ENCODE data around the gene ADAMTSL4. TPM values are rescaled to one million over a fixed set of nuclear protein-coding genes. Genes with fewer than 3 reads are reported as not detected.

ADAMTSL4 gene
- total RNA-seq, 3 donors from 2014 or later (not counting 1 experiment from before 2014, with no cell fraction given), result 1.7 to 2.9 (median 2.9) TPM

DNA sequence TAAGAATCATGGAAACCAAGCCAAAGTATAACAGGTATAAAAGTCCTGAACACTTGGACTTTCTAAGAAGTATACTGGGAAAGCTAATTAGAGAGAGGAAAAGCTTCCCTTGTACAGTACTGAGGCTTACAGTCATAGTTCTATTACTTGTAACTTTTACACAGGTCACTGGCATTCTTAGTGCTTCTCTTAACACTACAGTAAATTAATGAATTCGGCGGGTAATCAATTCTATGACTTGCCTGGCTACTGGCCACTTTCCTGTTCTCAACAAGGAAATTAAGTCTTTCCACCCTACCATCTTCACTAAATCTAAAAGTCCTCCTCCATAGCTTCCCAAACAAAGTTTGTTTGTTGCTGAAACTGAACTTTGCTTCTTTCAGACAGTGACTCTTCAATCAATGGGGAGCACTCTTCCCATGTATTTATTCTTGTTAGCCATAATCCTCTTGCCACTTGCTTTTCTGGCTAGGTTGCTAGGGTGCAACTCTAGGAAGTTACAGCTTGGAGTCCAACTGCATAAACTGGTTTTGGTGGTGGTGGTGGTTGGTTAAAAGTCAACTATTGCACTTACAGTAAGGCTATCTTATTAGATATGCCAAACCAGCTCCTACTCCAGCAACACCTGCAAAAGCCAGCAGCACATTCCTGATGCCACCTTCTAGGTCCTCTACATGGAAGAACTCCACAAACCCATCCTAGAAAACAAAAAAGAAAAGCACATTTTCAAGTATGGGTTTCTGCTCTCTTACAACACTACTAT, 27.8 kb downstream of the ADAMTSL4 start:
- Histone ChIP-seq H3K4me1 (ENCODE audit: control insufficient read depth, insufficient read depth, low read length) (peaks cover 38% of the 10 kb centered on the region), H3K4me3 (ENCODE audit: low read length) (peak overlapping the region; percentile 79), H3K36me3 (ENCODE audit: control insufficient read depth, insufficient read depth, low read length) (peaks cover 62% of the 10 kb centered on the region), H3K27ac (ENCODE audit: low read length) (peak overlapping the region; percentile 100), H3K9me3 (ENCODE audit: control insufficient read depth, insufficient read depth, low read length) (no peaks in the 10 kb centered on the region), H3K27me3 (ENCODE audit: control insufficient read depth, insufficient read depth, low read length) (no peaks in the 10 kb centered on the region)
- Mint-ChIP-seq H3K4me1 (peaks cover 60 to 63% of the 10 kb centered on the region in 2 donors), H3K27ac (peak overlapping the region; percentile 96 to 99), H3K36me3 (peaks cover 33% of the 10 kb centered on the region), H3K9me3 (no peaks in the 10 kb centered on the region), H3K27me3 (ENCODE audit: low read depth in 2 of 2) (no peaks in the 10 kb centered on the region), H3K4me3 (peak overlapping the region; percentile 100)
- TF ChIP-seq, protein P1, sequence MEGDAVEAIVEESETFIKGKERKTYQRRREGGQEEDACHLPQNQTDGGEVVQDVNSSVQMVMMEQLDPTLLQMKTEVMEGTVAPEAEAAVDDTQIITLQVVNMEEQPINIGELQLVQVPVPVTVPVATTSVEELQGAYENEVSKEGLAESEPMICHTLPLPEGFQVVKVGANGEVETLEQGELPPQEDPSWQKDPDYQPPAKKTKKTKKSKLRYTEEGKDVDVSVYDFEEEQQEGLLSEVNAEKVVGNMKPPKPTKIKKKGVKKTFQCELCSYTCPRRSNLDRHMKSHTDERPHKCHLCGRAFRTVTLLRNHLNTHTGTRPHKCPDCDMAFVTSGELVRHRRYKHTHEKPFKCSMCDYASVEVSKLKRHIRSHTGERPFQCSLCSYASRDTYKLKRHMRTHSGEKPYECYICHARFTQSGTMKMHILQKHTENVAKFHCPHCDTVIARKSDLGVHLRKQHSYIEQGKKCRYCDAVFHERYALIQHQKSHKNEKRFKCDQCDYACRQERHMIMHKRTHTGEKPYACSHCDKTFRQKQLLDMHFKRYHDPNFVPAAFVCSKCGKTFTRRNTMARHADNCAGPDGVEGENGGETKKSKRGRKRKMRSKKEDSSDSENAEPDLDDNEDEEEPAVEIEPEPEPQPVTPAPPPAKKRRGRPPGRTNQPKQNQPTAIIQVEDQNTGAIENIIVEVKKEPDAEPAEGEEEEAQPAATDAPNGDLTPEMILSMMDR (IDR thresholded peaks at IDR 0.05), result no peak
- DNase-seq, result peak in 1 of 2 donors; percentile 30
- intact Hi-C loops (cut with micrococcal nuclease), result loop anchor here (2.0 kb wide), 1 partner anchor 44 kb away; no protein-coding TSS in a partner anchor
- ATAC-seq, result no peak
- WGBS (ENCODE audit: insufficient coverage), result 8% methylated on average over 2 of the region's 2 CpGs

DNA sequence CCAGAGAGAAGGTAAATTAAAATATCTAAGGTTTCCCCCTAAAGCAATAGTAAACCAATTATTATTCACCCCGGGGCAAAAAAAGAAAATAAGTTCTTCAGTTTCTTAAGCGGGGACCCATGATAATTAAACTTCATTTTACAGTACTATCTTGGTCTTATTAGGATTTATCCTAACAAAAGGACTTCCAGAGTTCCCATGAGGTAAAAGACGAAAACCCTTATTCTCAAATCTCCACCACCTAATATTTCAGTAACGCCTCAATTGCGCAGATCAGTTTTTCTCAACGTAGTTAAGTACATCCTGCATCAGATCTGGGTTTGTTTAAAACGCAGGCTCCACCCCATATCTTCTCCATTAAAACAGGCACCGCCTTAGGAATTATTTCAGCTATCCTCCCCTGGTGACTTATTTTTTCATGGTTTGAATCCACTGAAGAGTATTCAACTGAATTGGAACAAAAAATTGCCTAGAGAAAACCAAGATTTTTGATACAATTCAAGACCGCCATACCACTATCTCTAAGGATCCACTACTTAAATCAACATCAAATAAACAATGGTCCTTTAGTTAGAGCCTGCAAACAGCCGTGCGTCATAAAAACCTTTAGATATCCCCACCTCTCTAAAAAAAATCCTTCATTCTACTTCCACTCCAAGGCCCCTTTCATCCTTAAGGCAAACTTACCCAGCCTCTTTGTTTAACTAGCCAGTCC, 28.5 kb downstream of the ADAMTSL4 start:
- TF ChIP-seq, protein P1 (IDR thresholded peaks at IDR 0.05), result no peak
- Histone ChIP-seq H3K36me3 (ENCODE audit: control insufficient read depth, insufficient read depth, low read length) (peaks cover 58% of the 10 kb centered on the region), H3K27me3 (ENCODE audit: control insufficient read depth, insufficient read depth, low read length) (no peaks in the 10 kb centered on the region), H3K4me1 (ENCODE audit: control insufficient read depth, insufficient read depth, low read length) (peaks cover 31% of the 10 kb centered on the region), H3K9me3 (ENCODE audit: control insufficient read depth, insufficient read depth, low read length) (no peaks in the 10 kb centered on the region), H3K27ac (ENCODE audit: low read length) (peak overlapping the region; percentile 100), H3K4me3 (ENCODE audit: low read length) (peak overlapping the region; percentile 79)
- peak overlapping the region; percentile 100 for H3K4me3 Mint-ChIP-seq
- H3K27me3 Mint-ChIP-seq (ENCODE audit: low read depth in 2 of 2), result no peaks in the 10 kb centered on the region
- H3K4me1 Mint-ChIP-seq, result peaks cover 60 to 63% of the 10 kb centered on the region in 2 donors
- WGBS (ENCODE audit: insufficient coverage), result under 1% methylated on average over 11 of the region's 11 CpGs
- peak in 1 of 2 donors; percentile 74 for DNase-seq
- no peaks in the 10 kb centered on the region for H3K9me3 Mint-ChIP-seq
- H3K36me3 Mint-ChIP-seq, result peaks cover 33% of the 10 kb centered on the region
- no peak for ATAC-seq
- intact Hi-C loops (cut with micrococcal nuclease), result loop anchor here (2.0 kb wide), 2 partner anchors 43 to 51 kb away; partner anchors contain the start of gene ENSA
- peak overlapping the region; percentile 96 to 99 for H3K27ac Mint-ChIP-seq

DNA sequence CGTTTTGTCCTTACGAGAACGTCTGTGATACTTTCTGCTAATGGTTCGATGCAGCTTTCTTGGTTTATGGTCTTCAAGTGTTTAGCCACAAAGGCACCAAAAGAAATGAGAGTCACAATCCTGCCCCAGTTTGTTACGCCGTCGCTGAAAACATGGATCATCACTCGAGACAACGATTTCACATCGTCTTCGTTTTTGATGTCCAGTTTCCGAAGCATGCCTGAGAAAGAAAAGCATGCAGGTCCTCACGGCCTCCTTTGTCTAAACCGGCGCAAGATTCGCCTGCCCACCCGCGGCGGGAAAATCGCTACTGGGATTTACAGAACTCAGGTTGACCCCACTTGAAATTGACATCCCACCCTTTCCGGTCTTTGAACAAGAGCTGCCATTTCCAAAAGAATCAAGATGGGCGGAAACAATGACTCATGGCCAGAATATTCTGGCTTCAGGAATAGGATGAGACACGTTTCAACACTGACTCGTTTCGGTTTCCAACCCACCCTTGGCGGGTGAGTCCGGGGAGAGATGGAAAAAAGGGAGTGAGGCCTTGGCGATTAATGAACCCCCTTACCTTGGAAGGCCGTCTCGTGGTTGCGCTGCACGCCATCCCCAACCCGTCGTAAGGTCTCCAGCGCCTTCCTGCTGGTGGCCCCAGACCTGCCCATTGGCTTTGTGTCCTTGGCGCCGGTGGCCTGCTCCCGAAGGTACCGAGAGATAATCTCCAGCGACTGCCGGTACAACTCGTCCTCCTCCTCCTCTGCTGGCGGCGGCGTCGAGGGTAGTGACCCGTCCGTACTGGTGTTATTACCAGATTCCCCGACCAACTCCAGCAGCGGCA, 29.3 kb downstream of the ADAMTSL4 start:
- Mint-ChIP-seq H3K36me3 (peaks cover 33% of the 10 kb centered on the region), H3K4me3 (peak overlapping the region; percentile 100), H3K27ac (peak overlapping the region; percentile 96 to 99), H3K9me3 (no peaks in the 10 kb centered on the region), H3K4me1 (peaks cover 57 to 60% of the 10 kb centered on the region in 2 donors), H3K27me3 (ENCODE audit: low read depth in 2 of 2) (no peaks in the 10 kb centered on the region)
- 0% methylated on average over 50 of the region's 50 CpGs for WGBS (ENCODE audit: insufficient coverage)
- H3K4me1 ChIP-seq (ENCODE audit: control insufficient read depth, insufficient read depth, low read length), result peaks cover 23% of the 10 kb centered on the region
- intact Hi-C loops (cut with micrococcal nuclease), result loop anchor here (1.0 to 2.0 kb wide), 3 partner anchors 15 to 50 kb away; partner anchors contain the start of gene ENSA
- H3K9me3 ChIP-seq (ENCODE audit: control insufficient read depth, insufficient read depth, low read length), result no peaks in the 10 kb centered on the region
- ATAC-seq (no peak), DNase-seq (peak; percentile 47 to 66)
- peaks cover 51% of the 10 kb centered on the region for H3K36me3 ChIP-seq (ENCODE audit: control insufficient read depth, insufficient read depth, low read length)
- TF ChIP-seq, protein P1 (IDR thresholded peaks at IDR 0.05), result no peak
- no peaks in the 10 kb centered on the region for H3K27me3 ChIP-seq (ENCODE audit: control insufficient read depth, insufficient read depth, low read length)
- H3K27ac ChIP-seq (ENCODE audit: low read length), result peak overlapping the region; percentile 100
- peak overlapping the region; percentile 79 for H3K4me3 ChIP-seq (ENCODE audit: low read length)
